HG02870 (cell line): ENCODE measurements around the gene CDKN1C.

ENCODE experiments used
- ATAC-seq: cut with Tn5 transposase; IDR thresholded peaks from one replicate; pipeline ENCODE4 v1.9.1; 2021; ENCODE audit warnings: mild to moderate bottlenecking, moderate library complexity; ENCODE audit not compliant: unreplicated experiment

The CDKN1C gene

GRCh38 chr11:2870460-2870859, 15.1 kb downstream of the CDKN1C start:
- no peak for ATAC-seq

GRCh38 chr11:2869561-2870427, 15.8 kb downstream of the CDKN1C start:
- no peak for ATAC-seq

- ATAC-seq: no peak
Measured at GRCh38 chr11:2869134-2869526, 16.4 kb downstream of the CDKN1C start.

GRCh38 chr11:2868506-2869133, 17.0 kb downstream of the CDKN1C start:
- no peak for ATAC-seq

GRCh38 chr11:2867722-2868505, 17.7 kb downstream of the CDKN1C start:
- ATAC-seq: no peak

- no peak for ATAC-seq
Measured at GRCh38 chr11:2867142-2867541, 18.4 kb downstream of the CDKN1C start.

- no peak for ATAC-seq
Measured at GRCh38 chr11:2865922-2866577, 19.5 kb downstream of the CDKN1C start.

- no peak for ATAC-seq
Measured at GRCh38 chr11:2864901-2865300, 20.7 kb downstream of the CDKN1C start.

- ATAC-seq: no peak
Measured at GRCh38 chr11:2863276-2863618, 22.3 kb downstream of the CDKN1C start.

GRCh38 chr11:2862395-2863275, 22.9 kb downstream of the CDKN1C start:
- no peak for ATAC-seq

GRCh38 chr11:2860636-2861035, 24.9 kb downstream of the CDKN1C start:
- ATAC-seq: no peak

GRCh38 chr11:2859699-2860037, 25.9 kb downstream of the CDKN1C start:
- no peak for ATAC-seq

GRCh38 chr11:2858995-2859698, 26.4 kb downstream of the CDKN1C start:
- no peak for ATAC-seq

GRCh38 chr11:2857918-2858317, 27.7 kb downstream of the CDKN1C start:
- ATAC-seq: no peak

- no peak for ATAC-seq
Measured at GRCh38 chr11:2857276-2857675, 28.3 kb downstream of the CDKN1C start.

GRCh38 chr11:2855162-2855561, 30.4 kb downstream of the CDKN1C start:
- no peak for ATAC-seq

- ATAC-seq: no peak
Measured at GRCh38 chr11:2853997-2854560, 31.5 kb downstream of the CDKN1C start.

GRCh38 chr11:2853401-2853800, 32.2 kb downstream of the CDKN1C start:
- ATAC-seq: no peak

GRCh38 chr11:2849994-2850770, 35.4 kb downstream of the CDKN1C start:
- no peak for ATAC-seq
